DOHH2 (cell line): ENCODE results near the gene GMEB2.

ENCODE experiments used
- H3F3A ChIP-seq: fragments of 200-600 bp; sonication (generic), shearing (Covaris generic); 2 replicates; pipeline ENCODE4 v1.6.0; 2016; ENCODE audit warnings: antibody characterized with exemption, mild to moderate bottlenecking; ENCODE audit not compliant: control insufficient read depth, insufficient read depth
- H3K27ac ChIP-seq: fragments of 200-600 bp; sonication (generic); 2 replicates; pipeline ENCODE4 v1.5.1; 2014; ENCODE audit warnings: low read depth, mild to moderate bottlenecking, low read length, moderate library complexity
- H3K27me3 ChIP-seq: fragments of 200-600 bp; sonication (generic); 2 replicates; pipeline ENCODE4 v1.6.1; 2014; ENCODE audit warnings: mild to moderate bottlenecking, low read length, mixed read lengths; ENCODE audit not compliant: control insufficient read depth
- H3K36me3 ChIP-seq: fragments of 200-600 bp; sonication (generic); 2 replicates; pipeline ENCODE4 v1.6.1; 2014; ENCODE audit warnings: mild to moderate bottlenecking, low read length, moderate library complexity, mixed read lengths; ENCODE audit not compliant: control insufficient read depth
- H3K4me1 ChIP-seq: fragments of 200-600 bp; sonication (generic); 2 replicates; pipeline ENCODE4 v1.6.1; 2014; ENCODE audit warnings: mild to moderate bottlenecking, low read length, mixed read lengths; ENCODE audit not compliant: control insufficient read depth
- H3K4me2 ChIP-seq: fragments of 200-600 bp; sonication (generic); 2 replicates; pipeline ENCODE4 v1.6.0; 2014; ENCODE audit warnings: mild to moderate bottlenecking, low read length, moderate library complexity
- H3K4me3 ChIP-seq: fragments of 200-600 bp; sonication (generic); 2 replicates; pipeline ENCODE4 v1.5.1; 2014; ENCODE audit warnings: mild to moderate bottlenecking, low read length, mixed read lengths
- H3K79me2 ChIP-seq: fragments of 200-600 bp; sonication (generic); 2 replicates; pipeline ENCODE4 v1.6.1; 2014; ENCODE audit warnings: mild to moderate bottlenecking, low read length, mixed read lengths; ENCODE audit not compliant: control insufficient read depth
- H3K9me2 ChIP-seq: fragments of 200-600 bp; sonication (generic); replicated peaks from 2 replicates; pipeline ENCODE4 v1.6.1; 2014; ENCODE audit warnings: mild to moderate bottlenecking, low read length, mixed read lengths; ENCODE audit not compliant: control insufficient read depth
- H3K9me3 ChIP-seq: fragments of 200-600 bp; sonication (generic); 2 replicates; pipeline ENCODE4 v1.6.1; 2014; ENCODE audit warnings: antibody characterized with exemption, low read length, mixed read lengths; ENCODE audit not compliant: control insufficient read depth, insufficient read depth
- H4K20me1 ChIP-seq: fragments of 200-600 bp; sonication (generic); 2 replicates; pipeline ENCODE4 v1.6.0; 2014; ENCODE audit warnings: low read depth, mild to moderate bottlenecking, antibody characterized with exemption, low read length, moderate library complexity; ENCODE audit not compliant: control insufficient read depth, insufficient read depth
- EZH2phosphoT487 ChIP-seq: fragments of 200-600 bp; sonication (generic); IDR thresholded peaks from 2 replicates; pipeline ENCODE4 v1.6.1; 2017; ENCODE audit warnings: borderline replicate concordance, mild to moderate bottlenecking, antibody characterized with exemption, low read length, moderate library complexity, mixed read lengths
- TF ChIP-seq, protein P1 (sequence below): fragments of 200-600 bp; sonication (generic); IDR thresholded peaks from one replicate; pipeline ENCODE4 v1.5.1; 2014; ENCODE audit warnings: antibody characterized with exemption, mild to moderate bottlenecking, low read depth, low read length; ENCODE audit not compliant: poor library complexity, severe bottlenecking

The GMEB2 gene

DNA sequence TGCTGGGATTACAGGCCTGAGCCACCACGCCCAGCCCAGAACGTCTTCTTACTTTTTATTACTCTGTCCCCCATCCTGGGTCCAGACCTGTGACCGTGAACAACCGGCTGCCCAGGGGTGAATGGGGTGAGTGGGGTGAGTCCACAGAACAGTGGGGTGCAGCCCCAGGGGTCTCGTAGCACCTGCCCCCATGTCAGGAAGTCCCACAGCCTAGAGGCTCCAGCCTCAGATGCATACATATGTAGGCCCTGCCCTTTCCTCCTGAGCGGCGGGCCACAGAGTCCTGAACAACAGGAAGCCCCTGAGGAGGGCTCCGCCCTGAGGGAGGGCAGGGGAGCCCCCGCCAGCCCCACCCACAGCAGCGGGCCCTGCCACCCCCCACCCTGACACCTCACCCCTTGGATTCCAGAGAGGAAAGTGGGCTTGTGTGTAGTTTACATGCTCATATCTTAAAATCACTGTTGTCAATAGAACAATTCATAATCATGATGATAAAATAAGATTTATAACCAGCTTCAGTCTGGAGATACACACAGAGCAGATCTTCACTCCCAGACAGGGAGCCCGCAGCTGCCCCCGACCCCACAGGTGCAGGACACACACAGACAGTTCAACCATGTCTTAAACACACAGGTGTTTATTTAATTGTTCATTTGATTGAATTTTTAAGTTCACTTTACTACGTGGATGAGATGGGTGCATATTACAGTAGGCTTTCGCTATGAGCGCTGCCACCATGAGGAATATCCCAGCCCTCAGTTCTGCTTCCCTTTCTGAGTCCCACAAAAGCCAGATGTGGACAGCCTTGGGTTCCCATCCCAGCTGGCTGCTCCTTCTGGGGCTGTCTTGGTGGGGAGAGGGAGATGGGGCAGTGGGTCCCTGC, 12.4 kb upstream of the GMEB2 start:
- H3K4me1 ChIP-seq: peaks cover 65% of the 10 kb centered on the region
- no peaks in the 10 kb centered on the region for H3K36me3 ChIP-seq
- no peaks in the 10 kb centered on the region for H3K79me2 ChIP-seq
- H3K9me3 ChIP-seq: no peaks in the 10 kb centered on the region
- peak overlapping the region; percentile 62 for H3K27ac ChIP-seq
- no peaks in the 10 kb centered on the region for H3K9me2 ChIP-seq
- H3K4me2 ChIP-seq: peak overlapping the region; percentile 69
- TF ChIP-seq, protein P1, sequence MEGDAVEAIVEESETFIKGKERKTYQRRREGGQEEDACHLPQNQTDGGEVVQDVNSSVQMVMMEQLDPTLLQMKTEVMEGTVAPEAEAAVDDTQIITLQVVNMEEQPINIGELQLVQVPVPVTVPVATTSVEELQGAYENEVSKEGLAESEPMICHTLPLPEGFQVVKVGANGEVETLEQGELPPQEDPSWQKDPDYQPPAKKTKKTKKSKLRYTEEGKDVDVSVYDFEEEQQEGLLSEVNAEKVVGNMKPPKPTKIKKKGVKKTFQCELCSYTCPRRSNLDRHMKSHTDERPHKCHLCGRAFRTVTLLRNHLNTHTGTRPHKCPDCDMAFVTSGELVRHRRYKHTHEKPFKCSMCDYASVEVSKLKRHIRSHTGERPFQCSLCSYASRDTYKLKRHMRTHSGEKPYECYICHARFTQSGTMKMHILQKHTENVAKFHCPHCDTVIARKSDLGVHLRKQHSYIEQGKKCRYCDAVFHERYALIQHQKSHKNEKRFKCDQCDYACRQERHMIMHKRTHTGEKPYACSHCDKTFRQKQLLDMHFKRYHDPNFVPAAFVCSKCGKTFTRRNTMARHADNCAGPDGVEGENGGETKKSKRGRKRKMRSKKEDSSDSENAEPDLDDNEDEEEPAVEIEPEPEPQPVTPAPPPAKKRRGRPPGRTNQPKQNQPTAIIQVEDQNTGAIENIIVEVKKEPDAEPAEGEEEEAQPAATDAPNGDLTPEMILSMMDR: no peak
- no peak for TF ChIP-seq EZH2phosphoT487
- H3K4me3 ChIP-seq: peak overlapping the region; percentile 52
- no peaks in the 10 kb centered on the region for H3K27me3 ChIP-seq
- H3F3A ChIP-seq: peaks cover 11% of the 10 kb centered on the region
- no peaks in the 10 kb centered on the region for H4K20me1 ChIP-seq

DNA sequence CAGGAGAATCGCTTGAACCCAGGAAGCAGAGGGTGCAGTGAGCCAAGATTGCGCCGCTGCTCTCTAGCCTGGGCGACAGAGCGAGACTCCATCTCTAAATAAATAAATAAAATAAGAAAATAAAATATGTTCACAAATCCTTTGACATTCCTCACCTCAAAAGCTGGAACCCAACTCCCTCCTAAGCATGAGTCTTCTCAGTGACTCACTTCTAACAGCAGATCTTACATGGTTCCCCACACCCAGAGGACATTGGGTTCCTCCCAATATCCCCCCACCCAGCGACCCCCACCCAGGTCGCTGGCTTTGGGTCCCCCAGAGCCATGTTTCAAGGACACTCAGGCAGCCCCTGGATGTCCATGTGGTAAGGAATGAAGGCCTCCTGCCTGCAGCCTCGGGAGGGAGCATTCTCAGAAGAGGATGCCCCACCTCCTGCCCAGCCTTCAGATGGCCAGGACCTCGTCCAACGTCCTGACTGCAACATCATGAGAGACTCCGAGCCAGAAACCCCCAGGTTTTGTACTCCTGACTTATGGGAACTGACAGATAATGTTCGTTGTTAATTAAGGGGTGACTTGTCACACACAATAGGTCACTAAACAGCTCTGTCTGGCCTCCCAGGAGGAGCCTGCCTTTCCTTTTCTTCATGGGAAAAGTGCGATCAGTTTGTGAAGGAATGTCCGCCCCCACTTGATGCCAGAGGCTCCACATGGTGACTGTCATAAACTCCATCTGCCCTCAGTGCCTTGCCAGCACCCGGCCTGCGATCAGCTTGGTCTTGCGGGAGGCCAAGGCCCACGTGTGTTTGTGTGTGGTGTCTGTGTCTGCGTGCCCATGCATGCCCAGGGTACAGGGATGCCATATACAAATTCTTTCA, 10.1 kb upstream of the GMEB2 start:
- no peaks in the 10 kb centered on the region for H3K79me2 ChIP-seq
- TF ChIP-seq, protein P1: no peak
- no peak for TF ChIP-seq EZH2phosphoT487
- no peaks in the 10 kb centered on the region for H4K20me1 ChIP-seq
- H3K27me3 ChIP-seq: no peaks in the 10 kb centered on the region
- H3K27ac ChIP-seq: peak overlapping the region; percentile 10
- H3K4me2 ChIP-seq: peak overlapping the region; percentile 8; the same call in 1 of the 2 replicates
- H3K9me2 ChIP-seq: no peaks in the 10 kb centered on the region
- H3K9me3 ChIP-seq: no peaks in the 10 kb centered on the region
- H3K4me3 ChIP-seq: no peak overlapping the region
- peaks cover 15% of the 10 kb centered on the region for H3F3A ChIP-seq
- H3K4me1 ChIP-seq: peaks cover 55% of the 10 kb centered on the region
- no peaks in the 10 kb centered on the region for H3K36me3 ChIP-seq

DNA sequence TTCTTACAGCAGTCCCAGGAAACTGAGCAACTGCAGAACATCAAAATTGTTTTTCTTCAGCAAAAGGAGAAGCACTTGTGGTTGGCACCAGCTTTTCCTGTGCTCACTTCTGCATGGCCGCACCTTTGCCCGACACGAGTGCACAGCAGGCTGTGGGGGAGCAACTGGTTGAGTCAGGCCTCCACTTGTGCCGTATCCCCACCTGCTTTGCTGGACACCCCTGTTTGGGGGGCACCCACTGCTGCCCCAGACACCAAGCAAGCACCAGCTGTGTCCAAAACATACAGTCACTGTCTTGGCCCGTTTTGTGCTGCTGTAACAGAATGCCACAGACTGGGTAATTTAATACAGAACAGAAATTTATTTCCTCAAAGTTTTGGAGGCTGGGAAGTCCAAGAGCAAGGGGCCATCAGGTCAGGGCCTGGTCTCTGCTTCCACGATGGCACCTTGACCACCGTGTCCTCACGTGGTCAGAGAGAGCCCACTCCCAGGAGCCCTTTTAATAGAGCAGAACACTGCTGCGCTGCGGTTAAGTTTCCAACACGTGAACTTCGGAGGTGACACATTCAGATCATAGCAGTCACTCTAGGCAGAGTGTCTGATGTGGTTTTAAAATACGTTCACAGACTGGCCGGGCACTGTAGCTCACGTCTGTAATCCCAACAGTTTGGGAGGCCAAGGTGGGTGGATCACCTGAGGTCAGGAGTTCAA, 8.7 kb upstream of the GMEB2 start:
- H4K20me1 ChIP-seq: no peaks in the 10 kb centered on the region
- H3K4me3 ChIP-seq: peak overlapping the region; percentile 25
- TF ChIP-seq EZH2phosphoT487: no peak
- TF ChIP-seq, protein P1: no peak
- no peaks in the 10 kb centered on the region for H3K9me3 ChIP-seq
- H3K4me1 ChIP-seq: peaks cover 59% of the 10 kb centered on the region
- no peaks in the 10 kb centered on the region for H3K9me2 ChIP-seq
- H3K27me3 ChIP-seq: no peaks in the 10 kb centered on the region
- H3F3A ChIP-seq: peaks cover 15% of the 10 kb centered on the region
- peak overlapping the region; percentile 62 for H3K27ac ChIP-seq
- H3K36me3 ChIP-seq: no peaks in the 10 kb centered on the region
- H3K4me2 ChIP-seq: peak overlapping the region; percentile 49
- H3K79me2 ChIP-seq: no peaks in the 10 kb centered on the region
